Fibroblast of the conjunctiva (primary cell): Measurements from ENCODE around the gene HOXC12.
A peak's percentile ranks its signal among the peaks of the same experiment; 100 is the strongest.

Source experiments
- DNase-seq: peaks from one replicate; pipeline ENCODE4 v3.0.0-alpha.2; 2010; ENCODE audit warnings: low read depth

The HOXC12 gene

GRCh38 chr12:53997204-53998109, 42.8 kb downstream of the HOXC12 start:
- no peak for DNase-seq

- no peak for DNase-seq
Measured at GRCh38 chr12:53998110-53998899, 43.6 kb downstream of the HOXC12 start.

- no peak for DNase-seq
Measured at GRCh38 chr12:53998900-53999236, 44.2 kb downstream of the HOXC12 start.

- DNase-seq, result no peak
Measured at GRCh38 chr12:53999559-54000115, 44.9 kb downstream of the HOXC12 start.

GRCh38 chr12:54000116-54001114, 45.7 kb downstream of the HOXC12 start, which contains the start of gene HOXC9:
Gene HOXC9 (plus strand): TSS chr12:54000161. CDS start chr12:54000189, 28 bp downstream.
- DNase-seq, result no peak

GRCh38 chr12:54001283-54002187, 46.8 kb downstream of the HOXC12 start:
- no peak for DNase-seq

- DNase-seq, result no peak
Measured at GRCh38 chr12:54002278-54002914, 47.7 kb downstream of the HOXC12 start.

- DNase-seq, result no peak
Measured at GRCh38 chr12:54002915-54003389, 48.2 kb downstream of the HOXC12 start.

- no peak for DNase-seq
Measured at GRCh38 chr12:54003625-54004024, 48.9 kb downstream of the HOXC12 start.

- DNase-seq, result no peak
Measured at GRCh38 chr12:54004063-54004840, 49.5 kb downstream of the HOXC12 start.

GRCh38 chr12:54004841-54005530, 50.3 kb downstream of the HOXC12 start:
- no peak for DNase-seq

- no peak for DNase-seq
Measured at GRCh38 chr12:54005531-54005852, 50.8 kb downstream of the HOXC12 start.

- DNase-seq, result peak; percentile 52
Measured at GRCh38 chr12:54005853-54006558, 51.3 kb downstream of the HOXC12 start.

- no peak for DNase-seq
Measured at GRCh38 chr12:54006559-54007220, 52.0 kb downstream of the HOXC12 start.

GRCh38 chr12:54007538-54008259, 53.0 kb downstream of the HOXC12 start:
- DNase-seq, result no peak

GRCh38 chr12:54008260-54008552, 53.5 kb downstream of the HOXC12 start:
- DNase-seq, result no peak
